Tibial nerve (tissue), 4 donors: Measurements from ENCODE around the gene RASL10A. TPM values are rescaled to one million over a fixed set of nuclear protein-coding genes. Genes with fewer than 3 reads are reported as not detected.

Experiments
- DNase-seq, 2 donors: peaks; one replicate each; pipeline ENCODE4 v3.0.0-alpha.2; 2019; ENCODE audit warnings: low spot score in 2 of 2
- H3K27ac ChIP-seq, 4 donors: fragments of 200-600 bp; sonication (generic) in 3 of 4; one replicate each; pipeline ENCODE4 v1.5.1; 2017 to 2019; ENCODE audit warnings: mild to moderate bottlenecking in 1 of 4
- H3K27me3 ChIP-seq, 2 donors: fragments of 200-600 bp; sonication (generic) in 1 of 2; one replicate each; pipeline versions ENCODE4 v1.5.1 to v1.6.0; 2017 to 2019
- H3K36me3 ChIP-seq, 3 donors: fragments of 200-600 bp; sonication (generic); one replicate each; pipeline ENCODE4 v1.5.1; 2018 to 2019
- H3K4me1 ChIP-seq, 4 donors: fragments of 200-600 bp; sonication (generic) in 3 of 4; one replicate each; pipeline ENCODE4 v1.5.1; 2017 to 2019
- H3K4me3 ChIP-seq, 4 donors: fragments of 200-600 bp; sonication (generic) in 3 of 4; one replicate each; pipeline ENCODE4 v1.5.1; 2017 to 2019; ENCODE audit warnings: mild to moderate bottlenecking in 1 of 4, moderate library complexity in 1 of 4
- H3K9me3 ChIP-seq, 4 donors: fragments of 200-600 bp; sonication (generic) in 3 of 4; one replicate each; pipeline ENCODE4 v1.5.1; 2017 to 2019
- CTCF ChIP-seq, 5 experiments: fragments of 200-600 bp in 3 of 5; fragments of 450-650 bp in 2 of 5; sonication (generic) in 3 of 5; IDR thresholded peaks; one replicate each; pipeline ENCODE4 v1.5.1; 2016 to 2019; ENCODE audit warnings: antibody characterized with exemption in 5 of 5, mild to moderate bottlenecking in 3 of 5, moderate library complexity in 2 of 5
- EP300 ChIP-seq, 2 donors: sonication (generic); formaldehyde crosslinking; IDR thresholded peaks; one replicate each; pipeline ENCODE4 v1.6.1; 2017; ENCODE audit warnings: antibody characterized with exemption in 2 of 2, mild to moderate bottlenecking in 1 of 2
- POLR2A ChIP-seq, 2 donors: fragments of 450-650 bp; IDR thresholded peaks; one replicate each; pipeline ENCODE4 v1.6.1; 2017; ENCODE audit warnings: antibody characterized with exemption in 2 of 2, mild to moderate bottlenecking in 2 of 2, moderate library complexity in 2 of 2
- WGBS, 2 donors: methylation state at CpG; one replicate each; pipeline ENCODE4 v1.1.5; 2018; 5-methylcytosine and 5-hydroxymethylcytosine counted together
- total RNA-seq, 4 donors: library from RNA; depleted of rRNA; stranded (reverse); fragments of >200 nt; gene quantifications; one replicate each; pipeline ENCODE4 v1.1.0, GENCODE V29; 2016

The RASL10A gene
- total RNA-seq, 4 donors from 2014 or later, result 2.2 to 6.6 (median 3.3) TPM; not detected in 1

DNA sequence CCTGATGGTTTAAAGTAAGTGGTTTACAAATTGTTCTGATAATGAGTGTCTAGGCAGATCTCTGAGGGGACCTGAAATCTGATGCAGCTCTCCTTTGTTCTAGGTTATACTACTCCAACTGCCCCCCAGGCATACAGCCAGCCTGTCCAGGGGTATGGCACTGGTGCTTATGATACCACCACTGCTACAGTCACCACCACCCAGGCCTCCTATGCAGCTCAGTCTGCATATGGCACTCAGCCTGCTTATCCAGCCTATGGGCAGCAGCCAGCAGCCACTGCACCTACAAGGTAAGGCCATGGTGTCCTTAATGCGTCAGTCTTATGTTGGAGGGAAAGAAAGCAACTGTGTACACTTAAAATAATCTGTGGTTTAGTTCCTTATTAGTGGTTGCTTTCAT is 37.6 kb downstream of the RASL10A start:
- H3K9me3 ChIP-seq, result no peaks in the 10 kb centered on the region
- peaks cover 0 to 55% (median 20%) of the 10 kb centered on the region in 4 donors for H3K4me1 ChIP-seq
- TF ChIP-seq POLR2A (IDR thresholded peaks at IDR 0.05) (no peak), CTCF (IDR thresholded peaks at IDR 0.05) (no peak)
- no peak overlapping the region for H3K4me3 ChIP-seq
- no peak for DNase-seq
- H3K36me3 ChIP-seq, result peaks cover 0 to 93% (median 13%) of the 10 kb centered on the region in 3 donors
- no peaks in the 10 kb centered on the region for H3K27me3 ChIP-seq
- WGBS, 2 donors, result 100% methylated on average over 1 of the region's 1 CpG
- no peak overlapping the region for H3K27ac ChIP-seq

DNA sequence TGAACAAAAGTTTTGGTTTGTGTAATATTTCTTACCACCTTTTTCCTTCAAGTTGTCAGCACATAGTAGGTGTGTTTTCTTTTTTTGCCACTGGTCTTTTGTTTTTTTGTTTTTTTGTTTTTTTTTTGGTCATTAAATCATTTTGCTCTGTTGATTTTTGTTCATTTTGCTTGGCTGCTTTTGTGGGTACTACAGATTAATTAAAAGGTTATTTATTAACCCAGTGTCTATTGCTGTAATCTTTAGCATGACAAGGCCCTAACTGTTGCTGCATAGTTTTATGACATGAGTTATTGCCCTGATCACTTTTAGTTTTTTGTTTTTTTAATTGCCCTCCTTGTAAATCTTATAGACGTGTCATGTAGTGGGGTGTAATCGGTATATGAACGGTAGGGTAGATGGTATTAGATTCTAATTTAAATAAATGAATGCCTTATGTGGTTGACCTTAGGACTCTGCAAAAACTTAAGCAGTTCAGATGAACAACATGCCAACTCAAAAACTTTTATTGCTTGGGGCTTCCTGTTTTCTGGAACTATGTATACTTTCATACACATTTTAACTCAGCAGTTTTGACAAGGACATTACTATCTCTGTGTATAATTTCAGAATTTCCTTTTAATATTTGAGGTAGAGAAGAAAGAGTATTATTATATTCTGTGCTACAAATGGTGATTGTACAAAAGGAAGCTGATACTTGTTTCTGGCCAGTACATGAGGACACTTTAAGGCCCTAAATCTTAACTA is 39.5 kb downstream of the RASL10A start:
- H3K9me3 ChIP-seq, result no peaks in the 10 kb centered on the region
- H3K27ac ChIP-seq, result no peak overlapping the region
- no peak overlapping the region for H3K4me3 ChIP-seq
- no peak for TF ChIP-seq POLR2A (IDR thresholded peaks at IDR 0.05)
- no peak for TF ChIP-seq EP300 (IDR thresholded peaks at IDR 0.05)
- TF ChIP-seq CTCF (IDR thresholded peaks at IDR 0.05), result no peak
- WGBS, 2 donors, result 45 to 53% methylated on average over 3 of the region's 3 CpGs
- peaks cover 0 to 84% (median 11%) of the 10 kb centered on the region in 3 donors for H3K36me3 ChIP-seq
- H3K4me1 ChIP-seq, result peaks cover 0 to 75% (median 38%) of the 10 kb centered on the region in 4 donors
- no peak for DNase-seq
- no peaks in the 10 kb centered on the region for H3K27me3 ChIP-seq

DNA sequence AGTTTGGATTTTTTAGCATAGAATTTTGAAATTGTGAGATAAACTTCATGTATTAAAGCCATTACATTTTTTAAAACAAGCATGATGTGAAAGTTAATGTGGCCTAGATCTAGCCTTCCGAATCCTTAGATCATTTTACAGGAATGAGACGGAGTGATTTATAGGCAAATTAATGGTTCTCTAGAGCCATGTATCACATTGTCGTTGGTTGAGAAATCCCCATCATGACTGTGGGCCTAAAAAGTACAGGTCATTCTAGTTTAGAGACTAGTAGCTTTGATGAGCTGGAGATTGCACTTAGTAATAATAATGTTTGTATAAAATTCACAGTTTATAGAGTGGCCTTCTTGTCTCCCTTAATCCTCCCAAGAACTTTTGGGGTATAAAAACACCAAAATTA is 40.3 kb downstream of the RASL10A start:
- WGBS, 2 donors, result 47 to 52% methylated on average over 3 of the region's 3 CpGs
- no peaks in the 10 kb centered on the region for H3K9me3 ChIP-seq
- no peak overlapping the region for H3K27ac ChIP-seq
- H3K4me3 ChIP-seq, result no peak overlapping the region
- peaks cover 0 to 83% (median 46%) of the 10 kb centered on the region in 4 donors for H3K4me1 ChIP-seq
- TF ChIP-seq CTCF (IDR thresholded peaks at IDR 0.05) (no peak), POLR2A (IDR thresholded peaks at IDR 0.05) (no peak), EP300 (IDR thresholded peaks at IDR 0.05) (no peak)
- H3K27me3 ChIP-seq, result no peaks in the 10 kb centered on the region
- DNase-seq, result no peak
- H3K36me3 ChIP-seq, result peaks cover 0 to 76% (median 11%) of the 10 kb centered on the region in 3 donors

DNA sequence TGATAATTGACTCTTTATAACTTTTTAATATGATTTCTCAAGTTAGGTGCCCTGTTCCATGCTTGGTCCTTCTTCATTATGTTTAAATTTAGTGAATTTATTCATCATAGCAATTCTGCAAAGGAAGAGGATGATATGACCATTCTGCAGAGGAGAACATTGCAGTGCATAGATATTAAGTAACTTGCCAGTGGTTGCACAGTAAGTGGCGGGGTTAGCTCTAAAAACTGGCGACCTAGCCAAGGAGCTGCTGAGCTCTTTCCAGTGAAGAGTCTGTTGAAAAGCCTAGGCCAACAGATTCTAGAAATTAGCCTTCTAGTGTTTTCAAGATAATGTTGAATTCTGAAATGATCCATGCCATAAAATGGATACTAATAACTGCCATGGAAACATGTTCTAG is 42.9 kb downstream of the RASL10A start:
- H3K4me3 ChIP-seq, result no peak overlapping the region
- peaks cover 0 to 84% (median 52%) of the 10 kb centered on the region in 4 donors for H3K4me1 ChIP-seq
- peak overlapping the region in 1 of 4 donors; percentile 53 for H3K27ac ChIP-seq
- no peak for TF ChIP-seq POLR2A (IDR thresholded peaks at IDR 0.05)
- no peak for TF ChIP-seq CTCF (IDR thresholded peaks at IDR 0.05)
- TF ChIP-seq EP300 (IDR thresholded peaks at IDR 0.05), result no peak
- no peaks in the 10 kb centered on the region for H3K9me3 ChIP-seq
- H3K27me3 ChIP-seq, result no peaks in the 10 kb centered on the region
- 42 to 57% methylated on average over 2 of the region's 2 CpGs for WGBS, 2 donors
- no peak for DNase-seq
- H3K36me3 ChIP-seq, result peaks cover 0 to 51% (median 0%) of the 10 kb centered on the region in 3 donors

- peak overlapping the region; percentile 86 to 100 (median 92) for H3K4me3 ChIP-seq
- peaks cover 0 to 83% (median 51%) of the 10 kb centered on the region in 4 donors for H3K4me1 ChIP-seq
- H3K9me3 ChIP-seq, result no peaks in the 10 kb centered on the region
- no peaks in the 10 kb centered on the region for H3K27me3 ChIP-seq
- no peak for DNase-seq
- peak overlapping the region in 3 of 4 donors; percentile 96 to 99 (median 99) for H3K27ac ChIP-seq
- TF ChIP-seq POLR2A (IDR thresholded peaks at IDR 0.05), result no peak
- no peak for TF ChIP-seq EP300 (IDR thresholded peaks at IDR 0.05)
- no peak for TF ChIP-seq CTCF (IDR thresholded peaks at IDR 0.05)
- WGBS, 2 donors, result 9 to 17% methylated on average over 9 of the region's 9 CpGs
- H3K36me3 ChIP-seq, result peaks cover 0 to 41% (median 0%) of the 10 kb centered on the region in 3 donors
Measured at GRCh38 chr22:29270475-29271271, 44.8 kb downstream of the RASL10A start.
